CD14-positive monocyte (primary cell): ENCODE data around the gene ADGRG1. TPM values are rescaled to one million over a fixed set of nuclear protein-coding genes. Genes with fewer than 3 reads are reported as not detected.
A peak's percentile ranks its signal among the peaks of the same experiment; 100 is the strongest.

Source experiments
- DNase-seq, 3 donors: peaks; one replicate each; pipeline ENCODE4 v3.0.0-alpha.2; 2011 to 2022
- H2AFZ ChIP-seq: 2 replicates; pipeline ENCODE4 v1.6.0; 2012; ENCODE audit warnings: mild to moderate bottlenecking, low read depth, low read length, inconsistent platforms; ENCODE audit not compliant: insufficient read depth, poor library complexity, severe bottlenecking
- H3K27ac ChIP-seq, 2 donors: 1 replicate in 1 of 2; 2 replicates in 1 of 2; pipeline ENCODE4 v1.5.1; 2012 to 2013; ENCODE audit warnings: low read length in 2 of 2, control low read depth in 1 of 2, inconsistent platforms in 1 of 2, low read depth in 1 of 2, mild to moderate bottlenecking in 1 of 2
- H3K27me3 ChIP-seq, 2 donors: one replicate each; pipeline versions ENCODE4 v1.6.0 to v1.6.1; 2011 to 2013; ENCODE audit warnings: low read length in 2 of 2; ENCODE audit not compliant: control insufficient read depth in 2 of 2, insufficient read depth in 2 of 2
- H3K36me3 ChIP-seq, 2 donors: replicated peaks in 1 of 2; 1 replicate in 1 of 2; 2 replicates in 1 of 2; pipeline versions ENCODE4 v1.5.1 to v1.6.1; 2012 to 2013; ENCODE audit warnings: low read length in 2 of 2, control low read depth in 1 of 2, inconsistent platforms in 1 of 2, mild to moderate bottlenecking in 1 of 2; ENCODE audit not compliant: insufficient read depth in 2 of 2, control insufficient read depth in 1 of 2
- H3K4me1 ChIP-seq, 2 donors: 1 replicate in 1 of 2; 2 replicates in 1 of 2; pipeline versions ENCODE4 v1.5.1 to v1.6.1; 2012 to 2013; ENCODE audit warnings: low read length in 2 of 2, control low read depth in 1 of 2, inconsistent platforms in 1 of 2, mild to moderate bottlenecking in 1 of 2, moderate library complexity in 1 of 2; ENCODE audit not compliant: insufficient read depth in 2 of 2, control insufficient read depth in 1 of 2
- H3K4me2 ChIP-seq: replicated peaks from 2 replicates; pipeline ENCODE3; 2012; ENCODE audit warnings: low read length, moderate library complexity, mild to moderate bottlenecking; ENCODE audit not compliant: poor library complexity, severe bottlenecking; ENCODE audit errors: extremely low read depth
- H3K4me3 ChIP-seq, 3 experiments: fragments of 200-600 bp in 1 of 3; sonication (generic) in 1 of 3; replicated peaks in 1 of 3; 1 replicate in 2 of 3; 2 replicates in 1 of 3; pipeline ENCODE4 v1.5.1; 2011 to 2013; ENCODE audit warnings: low read length in 3 of 3, mild to moderate bottlenecking in 3 of 3, control low read depth in 2 of 3, low read depth in 2 of 3, inconsistent platforms in 1 of 3, moderate library complexity in 1 of 3
- H3K79me2 ChIP-seq: 2 replicates; pipeline ENCODE4 v1.6.0; 2012; ENCODE audit warnings: mild to moderate bottlenecking, control low read depth, inconsistent platforms, low read length, moderate library complexity; ENCODE audit not compliant: insufficient read depth
- H3K9ac ChIP-seq: 2 replicates; pipeline ENCODE4 v1.6.0; 2017; ENCODE audit warnings: low read length, mild to moderate bottlenecking; ENCODE audit not compliant: insufficient read depth, poor library complexity, severe bottlenecking
- H3K9me3 ChIP-seq, 2 donors: replicated peaks in 1 of 2; 1 replicate in 1 of 2; 2 replicates in 1 of 2; pipeline versions ENCODE4 v1.5.1 to v1.6.1; 2012 to 2013; ENCODE audit warnings: low read length in 2 of 2, control low read depth in 1 of 2; ENCODE audit not compliant: control insufficient read depth in 1 of 2, insufficient read depth in 1 of 2
- H4K20me1 ChIP-seq: 2 replicates; pipeline ENCODE4 v1.6.0; 2012; ENCODE audit warnings: mild to moderate bottlenecking, low read length, control low read depth, moderate library complexity; ENCODE audit not compliant: insufficient read depth
- H3K27ac Mint-ChIP-seq, 7 donors: one replicate each; pipeline ENCODE4 v1.8.0; 2020; ENCODE audit warnings: mild to moderate bottlenecking in 7 of 7, mixed read lengths in 7 of 7, moderate library complexity in 6 of 7, inconsistent platforms in 2 of 7
- H3K27me3 Mint-ChIP-seq, 3 donors: one replicate each; pipeline ENCODE4 v1.8.0; 2021 to 2022; ENCODE audit warnings: low read depth in 3 of 3, mild to moderate bottlenecking in 3 of 3, mixed read lengths in 3 of 3, moderate library complexity in 3 of 3, inconsistent platforms in 1 of 3
- H3K36me3 Mint-ChIP-seq, 2 donors: one replicate each; pipeline ENCODE4 v1.8.0; 2020; ENCODE audit warnings: mixed read lengths in 2 of 2, inconsistent platforms in 1 of 2, mild to moderate bottlenecking in 1 of 2
- H3K4me1 Mint-ChIP-seq: one replicate; pipeline ENCODE4 v1.8.0; 2020; ENCODE audit warnings: mild to moderate bottlenecking, mixed read lengths
- H3K4me3 Mint-ChIP-seq, 2 donors: one replicate each; pipeline ENCODE4 v1.8.0; 2020; ENCODE audit warnings: mild to moderate bottlenecking in 2 of 2, mixed read lengths in 2 of 2, moderate library complexity in 1 of 2
- H3K9me3 Mint-ChIP-seq, 7 donors: one replicate each; pipeline ENCODE4 v1.8.0; 2020 to 2022; ENCODE audit warnings: mixed read lengths in 7 of 7, mild to moderate bottlenecking in 6 of 7, moderate library complexity in 6 of 7, inconsistent platforms in 2 of 7
- WGBS: methylation state at CpG from one replicate; pipeline ENCODE4 v1.1.5; 2013; ENCODE audit warnings: missing lambda C conversion rate; ENCODE audit not compliant: insufficient coverage; 5-methylcytosine and 5-hydroxymethylcytosine counted together
- intact Hi-C, 2 donors: fragments of 100-400 bp; cut with micrococcal nuclease; formaldehyde crosslinking; loops; one replicate each; pipeline versions ENCODE4 v1.15.0 to v1.15.1; 2023
- polyA plus RNA-seq, 3 donors: library from polyadenylated mRNA; depleted of rRNA in 1 of 3; unstranded in 2 of 3; stranded (reverse) in 1 of 3; fragments of 300-500 nt in 2 of 3; fragments of >200 nt in 1 of 3; fragmentation: Illumina TruSeq in 2 of 3; gene quantifications; 1 replicate in 2 of 3; 2 replicates in 1 of 3; pipeline ENCODE4 v1.2.3, GENCODE V29; 2012 to 2021
- TF ChIP-seq, protein P1 (sequence below): fragments of 200-600 bp; IDR thresholded peaks from one replicate; pipeline ENCODE4 v1.8.0; 2022; ENCODE audit warnings: antibody characterized with exemption, mild to moderate bottlenecking

The ADGRG1 gene
- polyA plus RNA-seq, 3 donors = 0.07 to 0.39 (median 0.08) TPM

DNA sequence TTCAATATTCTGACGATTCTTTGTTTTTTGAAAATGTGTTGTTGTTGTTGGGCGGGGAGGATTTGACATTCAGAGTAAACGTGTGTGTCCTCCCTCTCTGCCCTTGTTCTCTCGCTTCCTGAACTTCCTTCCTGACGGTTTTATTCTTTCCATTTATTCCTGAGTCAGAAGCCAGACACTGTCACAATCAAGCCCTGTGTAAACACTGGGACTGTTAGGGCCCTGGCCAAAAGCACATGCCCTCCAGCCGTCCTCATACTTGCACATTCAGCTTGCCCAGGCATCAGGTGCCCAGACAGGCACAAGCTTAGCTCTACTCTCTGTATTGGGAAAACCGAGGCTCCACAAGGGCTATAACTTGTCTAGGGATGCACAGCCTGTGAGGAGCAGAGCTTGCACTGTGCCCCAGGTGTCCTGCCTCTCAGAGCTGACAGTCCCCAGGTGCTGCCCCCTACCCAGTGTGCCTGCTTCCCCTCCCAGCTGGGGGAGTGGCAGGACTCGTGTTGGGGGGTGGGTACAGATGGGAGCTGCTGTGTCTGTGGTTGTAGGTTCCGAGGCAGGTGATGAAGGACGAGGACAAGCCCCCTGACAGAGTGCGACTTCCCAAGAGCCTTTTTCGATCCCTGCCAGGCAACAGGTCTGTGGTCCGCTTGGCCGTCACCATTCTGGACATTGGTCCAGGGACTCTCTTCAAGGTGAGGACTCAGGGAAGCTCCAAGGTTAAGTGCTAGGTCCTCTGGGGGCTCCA, 49.4 kb downstream of the ADGRG1 start:
- H3K27ac Mint-ChIP-seq = peak overlapping the region in 1 of 7 donors; percentile 48
- no peak overlapping the region for H2AFZ ChIP-seq
- no peaks in the 10 kb centered on the region for H3K9me3 ChIP-seq
- no peaks in the 10 kb centered on the region for H3K79me2 ChIP-seq
- H3K36me3 Mint-ChIP-seq = no peaks in the 10 kb centered on the region
- H3K27me3 Mint-ChIP-seq = peaks cover 2 to 4% (median 4%) of the 10 kb centered on the region in 3 donors
- H3K4me2 ChIP-seq = no peak overlapping the region
- H4K20me1 ChIP-seq = no peaks in the 10 kb centered on the region
- TF ChIP-seq, protein P1, sequence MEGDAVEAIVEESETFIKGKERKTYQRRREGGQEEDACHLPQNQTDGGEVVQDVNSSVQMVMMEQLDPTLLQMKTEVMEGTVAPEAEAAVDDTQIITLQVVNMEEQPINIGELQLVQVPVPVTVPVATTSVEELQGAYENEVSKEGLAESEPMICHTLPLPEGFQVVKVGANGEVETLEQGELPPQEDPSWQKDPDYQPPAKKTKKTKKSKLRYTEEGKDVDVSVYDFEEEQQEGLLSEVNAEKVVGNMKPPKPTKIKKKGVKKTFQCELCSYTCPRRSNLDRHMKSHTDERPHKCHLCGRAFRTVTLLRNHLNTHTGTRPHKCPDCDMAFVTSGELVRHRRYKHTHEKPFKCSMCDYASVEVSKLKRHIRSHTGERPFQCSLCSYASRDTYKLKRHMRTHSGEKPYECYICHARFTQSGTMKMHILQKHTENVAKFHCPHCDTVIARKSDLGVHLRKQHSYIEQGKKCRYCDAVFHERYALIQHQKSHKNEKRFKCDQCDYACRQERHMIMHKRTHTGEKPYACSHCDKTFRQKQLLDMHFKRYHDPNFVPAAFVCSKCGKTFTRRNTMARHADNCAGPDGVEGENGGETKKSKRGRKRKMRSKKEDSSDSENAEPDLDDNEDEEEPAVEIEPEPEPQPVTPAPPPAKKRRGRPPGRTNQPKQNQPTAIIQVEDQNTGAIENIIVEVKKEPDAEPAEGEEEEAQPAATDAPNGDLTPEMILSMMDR = no peak
- H3K4me1 ChIP-seq = peaks cover 31 to 50% of the 10 kb centered on the region in 2 donors
- H3K4me1 Mint-ChIP-seq = peaks cover 42% of the 10 kb centered on the region
- intact Hi-C loops = no loop called here
- no peak overlapping the region for H3K27ac ChIP-seq
- no peak overlapping the region for H3K9ac ChIP-seq
- WGBS = 59% methylated on average over 12 of the region's 14 CpGs
- H3K36me3 ChIP-seq = no peaks in the 10 kb centered on the region
- H3K9me3 Mint-ChIP-seq = no peaks in the 10 kb centered on the region
- no peak overlapping the region for H3K4me3 Mint-ChIP-seq
- H3K4me3 ChIP-seq = no peak overlapping the region
- no peaks in the 10 kb centered on the region for H3K27me3 ChIP-seq
- DNase-seq = no peak

DNA sequence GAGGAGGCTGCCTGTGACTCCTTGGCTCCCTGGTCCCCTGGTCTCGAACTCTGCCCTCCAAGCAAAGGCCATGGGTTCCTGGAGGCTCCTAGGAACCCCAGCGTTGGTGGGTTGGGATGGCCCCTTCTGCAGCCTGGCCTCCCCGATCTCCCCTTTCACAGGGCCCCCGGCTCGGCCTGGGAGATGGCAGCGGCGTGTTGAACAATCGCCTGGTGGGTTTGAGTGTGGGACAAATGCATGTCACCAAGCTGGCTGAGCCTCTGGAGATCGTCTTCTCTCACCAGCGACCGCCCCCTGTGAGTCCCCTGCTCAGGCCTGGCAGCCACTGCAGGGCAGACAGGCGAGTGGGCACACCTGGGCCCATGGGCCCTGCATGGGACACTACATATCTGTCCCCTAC, 50.6 kb downstream of the ADGRG1 start:
- Histone ChIP-seq H3K36me3 (no peaks in the 10 kb centered on the region), H3K4me3 (no peak overlapping the region), H3K79me2 (no peaks in the 10 kb centered on the region), H3K4me1 (peaks cover 33 to 54% of the 10 kb centered on the region in 2 donors), H3K4me2 (no peak overlapping the region), H3K9me3 (no peaks in the 10 kb centered on the region), H2AFZ (no peak overlapping the region), H3K9ac (no peak overlapping the region), H3K27me3 (no peaks in the 10 kb centered on the region), H4K20me1 (no peaks in the 10 kb centered on the region), H3K27ac (no peak overlapping the region)
- H3K36me3 Mint-ChIP-seq = no peaks in the 10 kb centered on the region
- no peak overlapping the region for H3K4me3 Mint-ChIP-seq
- H3K27me3 Mint-ChIP-seq = peaks cover 0 to 3% (median 2%) of the 10 kb centered on the region in 3 donors
- WGBS = 93% methylated on average over 9 of the region's 12 CpGs
- intact Hi-C loops = no loop called here
- TF ChIP-seq, protein P1 = no peak
- H3K9me3 Mint-ChIP-seq = no peaks in the 10 kb centered on the region
- no peak for DNase-seq
- H3K4me1 Mint-ChIP-seq = peaks cover 44% of the 10 kb centered on the region
- H3K27ac Mint-ChIP-seq = peak overlapping the region in 1 of 7 donors; percentile 35
